ENCODE data around the gene ZNF516.

ZNF516 gene

GRCh38 chr18:76530846-76531245 is 35.8 kb upstream of the ZNF516 start:
- TF ChIP-seq CTCF (IDR thresholded peaks at IDR 0.05), result no peak
- Histone ChIP-seq H3K4me1 (peaks cover 8% of the 10 kb centered on the region), H3K27ac (no peak overlapping the region), H2AFZ (no peak overlapping the region), H3K36me3 (ENCODE audit: control insufficient read depth, insufficient read depth, low read length) (no peaks in the 10 kb centered on the region), H3K4me3 (ENCODE audit: low read depth, low read length) (no peak overlapping the region), H3K9ac (no peak overlapping the region), H3K27me3 (ENCODE audit: control insufficient read depth, insufficient read depth, low read length) (no peaks in the 10 kb centered on the region), H3K9me3 (ENCODE audit: control insufficient read depth, low read length) (no peaks in the 10 kb centered on the region), H3K79me2 (no peaks in the 10 kb centered on the region), H3K4me2 (ENCODE audit: low read length) (no peak overlapping the region)

DNA sequence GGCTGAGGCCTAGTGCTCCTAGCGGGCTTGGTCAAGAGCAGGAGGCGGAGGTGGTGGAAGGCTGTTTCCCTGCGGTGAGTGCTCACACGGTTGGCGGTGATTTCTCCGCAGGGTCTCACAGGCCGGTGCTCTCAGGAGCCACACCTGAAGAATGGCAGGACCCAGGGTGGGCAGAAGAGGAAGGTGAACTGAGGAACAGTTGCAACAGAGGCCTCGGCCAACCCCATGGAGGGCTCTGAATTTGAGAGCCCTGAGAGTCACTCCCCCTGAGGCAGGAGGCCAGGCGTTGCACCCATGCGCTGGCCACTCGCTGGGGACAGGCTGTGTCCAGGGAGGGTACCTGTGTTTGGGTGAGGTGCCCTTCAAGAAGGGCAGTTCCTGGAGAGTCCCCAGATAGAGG is 35.3 kb upstream of the ZNF516 start:
- peaks cover 8% of the 10 kb centered on the region for H3K4me1 ChIP-seq
- H3K79me2 ChIP-seq, result no peaks in the 10 kb centered on the region
- no peaks in the 10 kb centered on the region for H3K27me3 ChIP-seq (ENCODE audit: control insufficient read depth, insufficient read depth, low read length)
- H2AFZ ChIP-seq, result no peak overlapping the region
- no peaks in the 10 kb centered on the region for H3K36me3 ChIP-seq (ENCODE audit: control insufficient read depth, insufficient read depth, low read length)
- H3K27ac ChIP-seq, result no peak overlapping the region
- no peak overlapping the region for H3K4me3 ChIP-seq (ENCODE audit: low read depth, low read length)
- no peak for TF ChIP-seq CTCF (IDR thresholded peaks at IDR 0.05)
- no peaks in the 10 kb centered on the region for H3K9me3 ChIP-seq (ENCODE audit: control insufficient read depth, low read length)
- H3K9ac ChIP-seq, result no peak overlapping the region
- no peak overlapping the region for H3K4me2 ChIP-seq (ENCODE audit: low read length)

- TF ChIP-seq CTCF (IDR thresholded peaks at IDR 0.05), result no peak
- Histone ChIP-seq H3K9ac (no peak overlapping the region), H3K4me3 (ENCODE audit: low read depth, low read length) (no peak overlapping the region), H3K4me2 (ENCODE audit: low read length) (peak overlapping the region; percentile 83), H3K4me1 (peaks cover 8% of the 10 kb centered on the region), H3K9me3 (ENCODE audit: control insufficient read depth, low read length) (no peaks in the 10 kb centered on the region), H3K27ac (no peak overlapping the region), H2AFZ (peak overlapping the region; percentile 92), H3K36me3 (ENCODE audit: control insufficient read depth, insufficient read depth, low read length) (no peaks in the 10 kb centered on the region), H3K79me2 (no peaks in the 10 kb centered on the region), H3K27me3 (ENCODE audit: control insufficient read depth, insufficient read depth, low read length) (no peaks in the 10 kb centered on the region)
Observed at GRCh38 chr18:76529433-76529811, 34.4 kb upstream of the ZNF516 start.

GRCh38 chr18:76528477-76529432 is 33.7 kb upstream of the ZNF516 start:
- peak overlapping the region; percentile 83 for H3K4me2 ChIP-seq (ENCODE audit: low read length)
- peak overlapping the region; percentile 26 for H3K27ac ChIP-seq
- peak overlapping the region; percentile 92 for H2AFZ ChIP-seq
- no peak for TF ChIP-seq CTCF (IDR thresholded peaks at IDR 0.05)
- no peaks in the 10 kb centered on the region for H3K9me3 ChIP-seq (ENCODE audit: control insufficient read depth, low read length)
- H3K4me1 ChIP-seq, result peaks cover 8% of the 10 kb centered on the region
- H3K9ac ChIP-seq, result no peak overlapping the region
- H3K4me3 ChIP-seq (ENCODE audit: low read depth, low read length), result peak overlapping the region; percentile 63
- no peaks in the 10 kb centered on the region for H3K27me3 ChIP-seq (ENCODE audit: control insufficient read depth, insufficient read depth, low read length)
- no peaks in the 10 kb centered on the region for H3K36me3 ChIP-seq (ENCODE audit: control insufficient read depth, insufficient read depth, low read length)
- no peaks in the 10 kb centered on the region for H3K79me2 ChIP-seq
